C4-2B (cell line): ENCODE data around the gene DAZAP1.
"Not testable (repeated sequence)": the region's sequence is repeated elsewhere in the genome, so short reads cannot be mapped to it uniquely, and the experiment has no call there.

Experiments
- CTCF ChIP-seq: fragments of 450-650 bp; conservative IDR thresholded peaks from 2 replicates; pipeline ENCODE4 v1.5.1; 2017; ENCODE audit warnings: mild to moderate bottlenecking
- ZFX ChIP-seq: fragments of 450-650 bp; IDR thresholded peaks from 2 replicates; pipeline ENCODE4 v1.6.1; 2017

- TF ChIP-seq CTCF, ZFX: not testable (repeated sequence)
Measured at GRCh38 chr19:1420085-1420484, 12.7 kb downstream of the DAZAP1 start.
